IPS-NIHi7 (cell line): ENCODE data around the gene PSMD13.

ENCODE experiments used
- DNase-seq: peaks from one replicate; pipeline ENCODE4 v3.0.0; 2012; ENCODE audit warnings: mixed read lengths; ENCODE audit errors: extremely low spot score

Gene PSMD13

GRCh38 chr11:287821-288477, 51.2 kb downstream of the PSMD13 start:
- DNase-seq: no peak

- peak; percentile 86 for DNase-seq
Measured at GRCh38 chr11:288478-289397, 52.0 kb downstream of the PSMD13 start, which contains the start of gene PGGHG. Gene PGGHG (plus strand): TSS chr11:289126. CDS start chr11:289817, 691 bp downstream.

- no peak for DNase-seq
Measured at GRCh38 chr11:289398-289711, 52.6 kb downstream of the PSMD13 start.

- no peak for DNase-seq
Measured at GRCh38 chr11:289712-290620, 53.2 kb downstream of the PSMD13 start.

GRCh38 chr11:290621-291231, 54.0 kb downstream of the PSMD13 start:
- DNase-seq: no peak

- DNase-seq: no peak
Measured at GRCh38 chr11:291281-292210, 54.8 kb downstream of the PSMD13 start.

- DNase-seq: no peak
Measured at GRCh38 chr11:292211-293121, 55.7 kb downstream of the PSMD13 start.

GRCh38 chr11:293271-293851, 56.6 kb downstream of the PSMD13 start:
- no peak for DNase-seq

GRCh38 chr11:293852-294661, 57.3 kb downstream of the PSMD13 start:
- DNase-seq: no peak

- DNase-seq: no peak
Measured at GRCh38 chr11:294780-295179, 58.0 kb downstream of the PSMD13 start.

- DNase-seq: no peak
Measured at GRCh38 chr11:295351-296170, 58.8 kb downstream of the PSMD13 start.

GRCh38 chr11:296171-297050, 59.6 kb downstream of the PSMD13 start:
- DNase-seq: no peak

- DNase-seq: no peak
Measured at GRCh38 chr11:297051-297585, 60.3 kb downstream of the PSMD13 start.

GRCh38 chr11:297586-298405, 61.0 kb downstream of the PSMD13 start:
- no peak for DNase-seq

GRCh38 chr11:298406-299065, 61.8 kb downstream of the PSMD13 start:
- no peak for DNase-seq
